Endothelial cell of umbilical vein (primary cell): ENCODE results near the gene CACNG5.

Source experiments
- EZH2 ChIP-seq: IDR thresholded peaks from 2 replicates; pipeline ENCODE4 v1.6.1; 2012; ENCODE audit warnings: borderline replicate concordance, low read depth, mild to moderate bottlenecking, moderate library complexity, low read length, inconsistent platforms; ENCODE audit not compliant: severe bottlenecking
- FOS ChIP-seq: IDR thresholded peaks from 2 replicates; pipeline ENCODE4 v1.6.1; 2011; ENCODE audit warnings: mild to moderate bottlenecking, low read length, moderate library complexity, borderline replicate concordance; ENCODE audit not compliant: insufficient read depth
- JUN ChIP-seq: IDR thresholded peaks from 2 replicates; pipeline ENCODE4 v1.6.1; 2011; ENCODE audit warnings: borderline replicate concordance, low read depth; ENCODE audit not compliant: insufficient read length, insufficient read depth
- MAX ChIP-seq: IDR thresholded peaks from 2 replicates; pipeline ENCODE4 v1.6.1; 2011; ENCODE audit not compliant: insufficient read depth, insufficient read length
- MYC ChIP-seq: IDR thresholded peaks from one replicate; pipeline ENCODE4 v1.6.1; 2011; ENCODE audit warnings: mild to moderate bottlenecking, low read depth, low read length
- POLR2A ChIP-seq: IDR thresholded peaks from 2 replicates; pipeline ENCODE4 v1.6.1; 2012; ENCODE audit warnings: low read depth, mild to moderate bottlenecking, control low read depth, low read length
- POLR2AphosphoS5 ChIP-seq: IDR thresholded peaks from 2 replicates; pipeline ENCODE4 v1.6.1; 2012; ENCODE audit warnings: low read depth, mild to moderate bottlenecking, control low read depth, low read length, moderate library complexity; ENCODE audit not compliant: insufficient read depth
- TF ChIP-seq, protein P1 (sequence below), 2 donors: IDR thresholded peaks; 1 replicate in 1 of 2; 2 replicates in 1 of 2; pipeline ENCODE4 v1.5.1; 2011; ENCODE audit warnings: low read length in 2 of 2, mild to moderate bottlenecking in 2 of 2, moderate library complexity in 2 of 2, control low read depth in 1 of 2, inconsistent platforms in 1 of 2, low read depth in 1 of 2; ENCODE audit not compliant: insufficient read depth in 1 of 2; ENCODE audit errors: extremely low read depth in 1 of 2

DNA sequence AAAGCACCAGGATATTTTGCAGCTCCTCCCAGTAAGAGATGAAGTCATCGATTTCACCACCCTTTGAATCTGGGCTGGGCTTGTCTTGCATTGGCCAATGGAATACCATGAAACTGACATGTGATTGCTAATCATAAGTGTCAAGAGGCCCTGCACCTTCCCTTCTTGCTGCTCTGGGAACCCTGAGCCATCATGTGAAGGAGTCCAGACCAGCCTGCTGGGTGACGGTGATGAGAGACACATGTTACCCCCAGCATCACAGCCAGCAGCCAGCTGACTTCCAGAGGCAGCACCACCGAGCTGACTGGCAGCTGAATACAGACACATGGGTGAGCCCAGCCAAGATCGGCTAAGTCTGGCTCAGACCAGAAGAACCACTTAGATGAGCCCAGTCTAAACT, 86.0 kb downstream of the CACNG5 start:
- TF ChIP-seq, protein P1, sequence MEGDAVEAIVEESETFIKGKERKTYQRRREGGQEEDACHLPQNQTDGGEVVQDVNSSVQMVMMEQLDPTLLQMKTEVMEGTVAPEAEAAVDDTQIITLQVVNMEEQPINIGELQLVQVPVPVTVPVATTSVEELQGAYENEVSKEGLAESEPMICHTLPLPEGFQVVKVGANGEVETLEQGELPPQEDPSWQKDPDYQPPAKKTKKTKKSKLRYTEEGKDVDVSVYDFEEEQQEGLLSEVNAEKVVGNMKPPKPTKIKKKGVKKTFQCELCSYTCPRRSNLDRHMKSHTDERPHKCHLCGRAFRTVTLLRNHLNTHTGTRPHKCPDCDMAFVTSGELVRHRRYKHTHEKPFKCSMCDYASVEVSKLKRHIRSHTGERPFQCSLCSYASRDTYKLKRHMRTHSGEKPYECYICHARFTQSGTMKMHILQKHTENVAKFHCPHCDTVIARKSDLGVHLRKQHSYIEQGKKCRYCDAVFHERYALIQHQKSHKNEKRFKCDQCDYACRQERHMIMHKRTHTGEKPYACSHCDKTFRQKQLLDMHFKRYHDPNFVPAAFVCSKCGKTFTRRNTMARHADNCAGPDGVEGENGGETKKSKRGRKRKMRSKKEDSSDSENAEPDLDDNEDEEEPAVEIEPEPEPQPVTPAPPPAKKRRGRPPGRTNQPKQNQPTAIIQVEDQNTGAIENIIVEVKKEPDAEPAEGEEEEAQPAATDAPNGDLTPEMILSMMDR (IDR thresholded peaks at IDR 0.05; ENCODE audit: extremely low read depth in 1 of 2, insufficient read depth in 1 of 2, low read depth in 1 of 2, low read length in 2 of 2), result no peak
- TF ChIP-seq POLR2AphosphoS5 (no peak), MAX (no peak), POLR2A (no peak), EZH2 (no peak), MYC (no peak), JUN (no peak), FOS (no peak)
